Thyroid gland (tissue), 4 donors: ENCODE data around the gene GPR31.

Experiments
- CTCF ChIP-seq, 6 experiments: fragments of 200-600 bp in 3 of 6; fragments of 450-650 bp in 3 of 6; sonication (generic) in 3 of 6; IDR thresholded peaks; one replicate each; pipeline ENCODE4 v1.5.1; 2016 to 2019; ENCODE audit warnings: antibody characterized with exemption in 6 of 6, mild to moderate bottlenecking in 2 of 6, inconsistent platforms in 1 of 6, moderate library complexity in 1 of 6
- POLR2A ChIP-seq, 2 donors: fragments of 450-650 bp; IDR thresholded peaks; one replicate each; pipeline ENCODE4 v1.6.1; 2017; ENCODE audit warnings: antibody characterized with exemption in 2 of 2, mild to moderate bottlenecking in 2 of 2, moderate library complexity in 1 of 2

- TF ChIP-seq POLR2A (IDR thresholded peaks at IDR 0.05), result no peak
- TF ChIP-seq CTCF (IDR thresholded peaks at IDR 0.05), result no peak
These were observed 28.6 kb downstream of the GPR31 start for GRCh38 chr6:167129159-167129558.
